T-helper 17 cell (primary cell): ENCODE results near the gene CLDN2. TPM values are rescaled to one million over a fixed set of nuclear protein-coding genes. Genes with fewer than 3 reads are reported as not detected.
"Not testable (repeated sequence)": the region's sequence is repeated elsewhere in the genome, so short reads cannot be mapped to it uniquely, and the experiment has no call there.

Source experiments
- ATAC-seq: fragments of 150-1000 bp; cut with Tn5 transposase; 2 replicates; pipeline ENCODE4 v1.10.0; 2021; ENCODE audit warnings: mild to moderate bottlenecking, moderate library complexity
- DNase-seq, 3 donors: peaks; one replicate each; pipeline versions ENCODE4 v3.0.0 to v3.0.0-alpha.2; 2020 to 2021
- H3K9me3 ChIP-seq: one replicate; pipeline ENCODE4 v1.7.0; 2013; ENCODE audit warnings: low read length, mild to moderate bottlenecking; ENCODE audit not compliant: control insufficient read depth, poor library complexity, severe bottlenecking
- H3K27ac Mint-ChIP-seq: one replicate; pipeline ENCODE4 v1.8.0; 2022; ENCODE audit warnings: mild to moderate bottlenecking, moderate library complexity, mixed read lengths
- H3K27me3 Mint-ChIP-seq: one replicate; pipeline ENCODE4 v1.8.0; 2022; ENCODE audit warnings: mixed read lengths
- H3K36me3 Mint-ChIP-seq: one replicate; pipeline ENCODE4 v1.8.0; 2022; ENCODE audit warnings: low read depth, mixed read lengths
- H3K4me1 Mint-ChIP-seq: one replicate; pipeline ENCODE4 v1.8.0; 2022; ENCODE audit warnings: mild to moderate bottlenecking, mixed read lengths
- H3K4me3 Mint-ChIP-seq: one replicate; pipeline ENCODE4 v1.8.0; 2022; ENCODE audit warnings: mild to moderate bottlenecking, moderate library complexity, mixed read lengths
- total RNA-seq, 4 donors: library from RNA in 2 of 4; stranded (reverse) in 2 of 4; gene quantifications; one replicate each; pipeline ENCODE4 v1.2.3 and lab custom pipeline; 2022 to 2026

CLDN2 gene, protein sequence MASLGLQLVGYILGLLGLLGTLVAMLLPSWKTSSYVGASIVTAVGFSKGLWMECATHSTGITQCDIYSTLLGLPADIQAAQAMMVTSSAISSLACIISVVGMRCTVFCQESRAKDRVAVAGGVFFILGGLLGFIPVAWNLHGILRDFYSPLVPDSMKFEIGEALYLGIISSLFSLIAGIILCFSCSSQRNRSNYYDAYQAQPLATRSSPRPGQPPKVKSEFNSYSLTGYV
- total RNA-seq (not detected), total RNA-seq (lab: John Stamatoyannopoulos, UW) (0 reads per million in 2 donors)

DNA sequence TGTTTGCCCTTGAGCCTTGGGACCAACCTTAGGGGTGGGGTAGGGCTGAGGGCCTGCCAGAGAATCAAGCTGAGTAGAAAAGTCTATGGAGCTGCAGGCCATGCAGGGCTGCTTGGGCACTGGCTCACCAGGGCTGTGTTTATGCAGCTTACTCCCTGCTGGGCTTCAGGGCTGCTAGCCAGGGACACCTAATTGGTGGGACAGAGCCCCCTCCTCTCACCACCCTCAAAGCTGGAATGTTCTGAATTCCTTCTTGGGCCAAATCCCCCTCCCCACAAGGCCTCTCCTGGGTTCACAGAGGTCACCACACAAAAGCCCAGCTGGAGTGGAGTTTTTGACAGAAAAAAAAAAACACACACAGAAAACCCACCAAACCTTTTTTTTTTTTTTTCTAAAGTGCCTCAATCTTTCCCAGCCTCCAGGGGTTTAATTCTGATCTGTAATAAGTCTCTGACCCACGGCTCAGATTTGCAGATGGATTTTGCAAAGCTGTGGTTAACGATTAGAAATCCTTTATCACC is at the start of gene CLDN2:
Gene CLDN2, plus strand, starts transcription at position 471 of the 521 bp plus-strand sequence. CDS start 7,827 bp downstream, outside the sequence.
- no peaks in the 10 kb centered on the region for H3K9me3 ChIP-seq
- no peak within 1 kb of the TSS for H3K4me3 Mint-ChIP-seq
- ATAC-seq (no peak), DNase-seq (no peak)
- no peak within 1 kb of the TSS for H3K27ac Mint-ChIP-seq
- H3K4me1 Mint-ChIP-seq = peaks cover 19% of the 10 kb centered on the region
- H3K36me3 Mint-ChIP-seq = peaks cover 3% of the 10 kb centered on the region
- H3K27me3 Mint-ChIP-seq = no peaks in the 10 kb centered on the region

DNA sequence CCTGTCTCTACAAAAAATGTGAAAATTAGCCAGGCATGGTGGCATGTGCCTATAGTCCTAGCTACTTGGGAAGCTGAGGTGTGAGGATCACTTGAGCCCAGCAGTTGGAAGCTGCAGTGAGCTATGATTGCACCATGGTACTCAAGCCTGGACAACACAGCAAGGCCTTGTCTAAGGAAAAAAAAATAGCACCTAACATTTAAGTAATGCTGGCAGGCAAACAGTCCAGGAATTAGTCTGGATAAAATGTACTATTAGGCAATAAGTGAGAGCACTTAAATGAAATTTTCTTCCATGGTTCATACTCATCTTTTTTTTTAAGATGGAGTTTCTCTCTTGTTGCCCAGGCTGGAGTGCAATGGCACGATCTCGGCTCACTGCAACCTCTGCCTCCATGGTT is 47.4 kb upstream of the CLDN2 start:
- H3K27me3 Mint-ChIP-seq, H3K4me3 Mint-ChIP-seq, H3K27ac Mint-ChIP-seq, H3K36me3 Mint-ChIP-seq, DNase-seq, H3K9me3 ChIP-seq, H3K4me1 Mint-ChIP-seq, ATAC-seq: not testable (repeated sequence)

DNA sequence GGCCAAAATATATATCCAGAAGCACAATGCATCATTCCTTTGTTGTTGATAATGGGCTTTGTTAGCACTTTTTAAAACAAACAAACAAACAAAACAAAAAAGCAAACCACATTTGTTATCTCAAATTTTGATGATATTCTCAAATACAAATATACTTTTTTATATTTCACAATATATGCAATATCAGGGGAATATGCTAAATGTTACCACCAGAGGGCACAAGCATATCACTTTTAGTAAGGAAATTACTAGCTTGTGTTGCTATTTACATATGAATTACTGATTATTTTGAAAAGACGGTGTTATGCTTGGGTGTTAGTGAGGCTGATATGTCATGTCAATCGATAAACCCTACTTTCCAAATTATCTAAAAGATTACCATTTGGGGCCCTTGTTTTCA is 46.1 kb upstream of the CLDN2 start:
- no peaks in the 10 kb centered on the region for H3K9me3 ChIP-seq
- Mint-ChIP-seq H3K4me3 (no peak overlapping the region), H3K4me1 (no peaks in the 10 kb centered on the region), H3K36me3 (no peaks in the 10 kb centered on the region), H3K27ac (no peak overlapping the region), H3K27me3 (peaks cover 11% of the 10 kb centered on the region)
- DNase-seq = no peak
- no peak for ATAC-seq

DNA sequence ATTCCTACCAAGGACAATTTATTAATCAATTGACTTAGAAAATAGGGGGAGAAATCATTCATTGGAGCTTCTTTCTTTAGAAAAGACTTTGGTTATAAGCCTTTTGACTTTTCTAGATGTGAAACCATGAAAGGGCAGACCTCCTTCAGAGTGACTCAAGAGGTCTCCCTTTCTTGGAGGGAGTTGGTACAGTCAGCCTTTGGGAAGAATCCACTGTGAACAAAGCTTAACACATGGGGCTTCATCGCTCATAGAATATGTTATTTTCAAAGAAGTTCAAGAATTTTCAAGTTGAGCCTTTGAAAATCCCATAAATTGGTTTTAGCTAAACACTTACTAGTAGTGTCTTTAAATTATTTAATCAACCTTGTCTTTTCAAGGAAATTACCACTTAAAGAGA is 45.1 kb upstream of the CLDN2 start:
- H3K36me3 Mint-ChIP-seq = no peaks in the 10 kb centered on the region
- no peaks in the 10 kb centered on the region for H3K9me3 ChIP-seq
- H3K27me3 Mint-ChIP-seq = peaks cover 18% of the 10 kb centered on the region
- H3K4me3 Mint-ChIP-seq = no peak overlapping the region
- DNase-seq = no peak
- no peak overlapping the region for H3K27ac Mint-ChIP-seq
- ATAC-seq = no peak
- no peaks in the 10 kb centered on the region for H3K4me1 Mint-ChIP-seq

DNA sequence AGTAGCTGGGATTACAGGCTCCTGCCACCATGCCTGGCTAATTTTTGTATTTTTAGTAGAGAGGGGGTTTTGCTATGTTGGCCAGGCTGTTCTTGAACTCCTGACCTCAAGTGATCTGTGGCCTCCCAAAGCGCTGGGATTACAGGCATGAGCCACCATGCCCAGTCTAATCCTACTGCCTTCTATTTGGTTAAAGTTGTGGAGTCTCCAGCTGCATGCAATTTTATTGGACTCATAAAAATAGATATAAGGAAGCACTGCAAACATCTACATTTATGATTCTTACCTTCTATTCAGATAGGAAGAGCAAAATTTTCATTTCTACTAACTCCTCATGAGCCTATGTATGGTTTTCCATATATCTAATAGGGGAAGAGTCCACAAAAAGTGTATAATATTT is 30.7 kb upstream of the CLDN2 start:
- Mint-ChIP-seq H3K4me3 (no peak overlapping the region), H3K27ac (no peak overlapping the region), H3K27me3 (peaks cover 8% of the 10 kb centered on the region), H3K4me1 (no peaks in the 10 kb centered on the region), H3K36me3 (no peaks in the 10 kb centered on the region)
- no peak for DNase-seq
- ATAC-seq = no peak
- no peaks in the 10 kb centered on the region for H3K9me3 ChIP-seq

DNA sequence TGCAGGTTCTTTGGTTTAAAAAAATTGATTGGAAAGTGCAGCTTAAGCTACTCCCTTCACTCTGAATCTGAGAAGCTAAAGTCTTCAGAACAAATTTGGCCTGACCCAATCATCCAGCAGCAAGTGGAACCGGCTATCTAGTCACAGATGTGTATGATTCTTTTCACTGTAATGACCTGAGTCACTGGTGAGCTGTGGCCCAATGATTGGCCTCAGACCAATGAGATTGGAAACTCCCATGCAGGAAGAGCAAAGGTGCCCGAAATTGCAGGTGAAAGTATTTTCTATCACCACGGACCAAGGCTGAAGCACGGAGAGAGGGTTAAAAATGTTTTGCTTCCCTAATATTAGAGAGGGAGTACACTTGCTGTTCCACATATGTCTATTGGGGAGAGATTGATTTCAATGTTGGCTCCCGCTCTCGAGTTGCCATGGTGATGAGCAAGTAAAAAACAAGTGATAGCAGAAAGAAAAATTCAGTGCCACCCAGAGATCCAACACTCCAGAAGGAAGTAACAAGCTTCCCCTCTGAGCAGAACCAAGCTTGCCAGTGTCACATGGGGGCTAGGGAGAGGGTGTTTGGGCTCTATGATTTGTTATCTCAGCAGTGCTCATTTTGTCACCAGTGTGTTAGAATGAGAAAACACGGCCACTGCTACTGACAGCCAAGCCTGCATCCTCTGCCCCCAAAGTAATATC is 28.3 kb upstream of the CLDN2 start:
- Mint-ChIP-seq H3K27ac (no peak overlapping the region), H3K27me3 (peaks cover 8% of the 10 kb centered on the region)
- no peak for ATAC-seq

DNA sequence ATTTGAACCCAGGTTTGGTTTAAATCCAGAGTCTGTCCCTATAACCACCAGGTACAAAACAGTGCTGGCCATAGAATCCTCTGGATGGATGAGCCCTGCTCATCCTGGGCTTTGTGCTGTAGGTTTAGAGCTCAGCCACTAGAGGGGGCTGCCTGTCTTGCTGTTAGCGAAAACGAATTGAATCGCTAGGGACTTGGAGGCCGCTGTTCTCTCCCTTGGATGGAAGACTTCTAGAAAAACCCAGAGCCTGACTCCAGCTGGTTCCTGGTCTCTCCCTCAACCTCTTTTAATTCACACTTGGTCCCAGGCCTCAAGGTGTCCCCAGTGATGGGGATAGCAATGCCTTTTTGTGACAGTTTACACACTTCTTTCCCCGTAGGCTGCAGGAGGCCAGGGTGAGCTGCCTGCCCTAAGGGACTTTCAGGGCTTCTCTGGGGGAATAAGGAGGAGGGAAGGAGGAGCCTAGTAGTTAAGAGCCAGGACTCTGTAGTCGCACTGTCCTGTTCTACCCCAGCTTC is 25.8 kb upstream of the CLDN2 start:
- no peaks in the 10 kb centered on the region for H3K9me3 ChIP-seq
- ATAC-seq = peak; percentile 60
- Mint-ChIP-seq H3K27ac (no peak overlapping the region), H3K4me1 (no peaks in the 10 kb centered on the region), H3K27me3 (peaks cover 8% of the 10 kb centered on the region), H3K4me3 (peak overlapping the region; percentile 49), H3K36me3 (no peaks in the 10 kb centered on the region)
- DNase-seq = peak; percentile 9 to 21 (median 14)

More for the DNA sequence above, 28.3 kb upstream of the CLDN2 start:
- Mint-ChIP-seq H3K4me3 (no peak overlapping the region), H3K36me3 (no peaks in the 10 kb centered on the region), H3K4me1 (no peaks in the 10 kb centered on the region)
- no peak for DNase-seq
- H3K9me3 ChIP-seq = no peaks in the 10 kb centered on the region

DNA sequence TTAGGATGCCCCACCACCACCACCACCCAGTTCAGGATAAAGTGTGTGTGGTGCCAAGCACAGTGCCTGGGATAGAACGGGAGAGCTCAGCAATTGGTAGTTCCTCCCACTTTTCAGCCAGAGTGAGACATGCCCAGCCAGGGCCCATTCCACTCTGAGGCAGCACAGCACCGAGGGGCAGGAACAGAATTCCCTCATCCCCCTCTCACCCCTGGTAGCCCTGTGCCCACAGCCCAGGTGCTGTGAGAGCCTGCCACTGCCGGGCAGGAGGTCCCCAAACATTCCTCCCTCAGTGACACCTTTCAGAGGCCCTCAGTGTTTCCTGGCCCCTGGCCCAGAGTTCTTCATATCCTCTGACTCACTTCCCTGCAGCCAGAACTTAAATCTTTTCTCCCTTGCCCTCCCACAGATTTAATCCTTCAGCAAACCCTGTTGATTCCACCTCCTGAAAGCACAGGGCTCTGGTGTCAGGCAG is 25.2 kb upstream of the CLDN2 start:
- ATAC-seq = no peak

DNA sequence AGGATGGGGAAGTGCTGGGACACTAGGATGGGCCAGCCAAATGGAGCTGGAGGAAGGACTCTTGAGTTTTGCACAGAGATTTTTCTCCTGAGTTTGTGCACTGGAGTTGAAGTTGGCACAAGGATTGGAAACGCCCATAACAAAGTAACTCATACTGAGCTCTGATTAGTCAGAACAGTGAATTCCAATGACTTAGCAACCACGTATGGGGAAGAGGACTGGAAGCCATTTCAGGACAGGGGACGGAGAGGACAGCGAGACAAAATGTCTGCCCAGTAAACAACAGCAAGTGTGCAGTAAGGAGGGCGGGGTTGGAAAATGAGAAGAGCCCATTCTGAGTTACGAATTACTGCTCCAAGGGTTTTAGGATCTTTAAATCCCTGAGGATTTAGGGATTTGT is 22.9 kb upstream of the CLDN2 start:
- H3K36me3 Mint-ChIP-seq = no peaks in the 10 kb centered on the region
- H3K9me3 ChIP-seq = no peaks in the 10 kb centered on the region
- no peaks in the 10 kb centered on the region for H3K4me1 Mint-ChIP-seq
- peaks cover 8% of the 10 kb centered on the region for H3K27me3 Mint-ChIP-seq
- ATAC-seq (no peak), DNase-seq (no peak)
- H3K27ac Mint-ChIP-seq = no peak overlapping the region
- no peak overlapping the region for H3K4me3 Mint-ChIP-seq

More for the DNA sequence above, 25.2 kb upstream of the CLDN2 start:
- DNase-seq = no peak
- Mint-ChIP-seq H3K27ac (no peak overlapping the region), H3K4me1 (no peaks in the 10 kb centered on the region), H3K27me3 (peaks cover 8% of the 10 kb centered on the region), H3K36me3 (no peaks in the 10 kb centered on the region), H3K4me3 (no peak overlapping the region)
- H3K9me3 ChIP-seq = no peaks in the 10 kb centered on the region

DNA sequence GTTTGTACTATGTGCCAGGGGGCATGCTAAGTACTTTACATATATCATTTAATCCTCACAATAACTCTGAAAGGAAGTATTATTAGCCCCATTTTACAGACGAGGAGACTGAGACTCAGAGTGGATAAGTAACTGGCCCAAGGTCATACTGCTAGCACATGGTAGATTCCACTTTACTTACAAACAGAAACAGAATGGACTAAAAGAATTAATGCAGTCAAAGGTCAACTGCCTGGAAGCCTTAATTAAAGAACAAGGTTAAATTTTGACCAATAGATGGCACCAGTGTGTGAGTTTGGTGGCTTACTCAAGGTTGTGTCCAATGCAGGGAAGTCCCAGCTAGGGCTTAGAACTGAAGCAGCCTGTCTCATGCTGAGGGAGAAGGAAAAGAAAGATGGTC is 21.7 kb upstream of the CLDN2 start:
- ATAC-seq = peak; percentile 68
- Mint-ChIP-seq H3K4me1 (no peaks in the 10 kb centered on the region), H3K4me3 (no peak overlapping the region), H3K27me3 (peaks cover 2% of the 10 kb centered on the region), H3K36me3 (no peaks in the 10 kb centered on the region), H3K27ac (no peak overlapping the region)
- DNase-seq = peak in 1 of 3 donors; percentile 6
- no peaks in the 10 kb centered on the region for H3K9me3 ChIP-seq

DNA sequence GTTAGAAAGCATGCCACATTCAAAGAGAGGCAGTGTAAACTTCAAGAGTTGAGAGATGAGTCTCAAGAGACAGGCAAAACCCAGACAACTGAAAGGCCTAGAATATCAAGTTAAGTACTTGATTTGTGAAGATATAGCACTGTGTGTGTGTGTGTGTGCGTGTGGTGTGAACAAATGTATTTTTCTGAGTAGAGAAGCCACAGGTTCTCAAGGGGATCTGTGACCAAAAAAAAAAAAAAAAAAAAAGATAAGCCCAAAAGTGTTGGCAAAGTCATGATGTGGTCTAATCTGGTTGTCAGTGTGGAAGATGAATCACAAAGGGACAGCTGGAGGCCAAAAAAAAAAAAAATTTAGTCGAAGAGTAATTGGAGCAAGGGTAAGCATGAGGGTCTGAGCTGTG is 20.9 kb upstream of the CLDN2 start:
- no peaks in the 10 kb centered on the region for H3K9me3 ChIP-seq
- Mint-ChIP-seq H3K27ac (peak overlapping the region; percentile 27), H3K27me3 (no peaks in the 10 kb centered on the region), H3K36me3 (no peaks in the 10 kb centered on the region), H3K4me3 (no peak overlapping the region), H3K4me1 (no peaks in the 10 kb centered on the region)
- DNase-seq (no peak), ATAC-seq (no peak)

DNA sequence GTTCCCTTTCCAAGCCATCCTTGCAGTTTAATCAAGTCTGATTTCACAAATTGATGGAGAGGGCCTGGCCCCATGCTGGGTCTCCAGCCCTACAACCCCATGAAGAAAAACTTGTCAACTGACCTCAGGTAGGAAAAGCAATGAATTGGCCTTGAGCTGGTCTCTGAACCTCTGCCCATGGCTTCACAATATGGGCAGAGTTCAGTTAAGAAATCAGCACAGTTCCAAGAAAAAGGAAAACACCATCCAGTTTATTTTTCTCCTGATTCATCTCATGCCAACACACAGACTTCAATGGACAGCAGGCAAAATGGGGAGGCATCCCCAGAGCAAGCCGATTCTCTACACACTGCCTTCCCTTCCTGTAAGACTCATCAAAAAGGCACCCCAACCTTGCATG is 20.4 kb upstream of the CLDN2 start:
- ATAC-seq = no peak
- H3K27ac Mint-ChIP-seq = no peak overlapping the region

DNA sequence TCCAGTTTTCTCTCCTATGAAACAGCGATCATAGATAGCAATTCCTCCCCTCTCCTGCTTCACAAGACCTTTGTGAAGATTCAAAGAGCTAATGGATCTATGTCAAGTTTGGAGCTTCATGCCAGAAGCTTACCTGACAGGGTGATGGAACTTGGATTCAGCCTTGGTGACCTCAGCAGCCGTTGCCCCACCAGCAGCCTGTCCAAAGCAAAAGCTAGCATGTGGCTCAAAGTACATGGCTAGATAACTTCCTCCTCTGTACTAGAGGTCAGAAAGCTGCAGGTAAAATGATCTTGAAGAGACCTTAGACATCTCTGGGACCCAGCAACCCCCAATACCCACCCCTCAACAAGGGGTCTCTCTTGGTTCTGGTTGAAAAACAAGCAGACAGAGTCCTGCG is 18.9 kb upstream of the CLDN2 start:
- Mint-ChIP-seq H3K4me3 (no peak overlapping the region), H3K36me3 (no peaks in the 10 kb centered on the region), H3K27ac (no peak overlapping the region), H3K4me1 (no peaks in the 10 kb centered on the region), H3K27me3 (no peaks in the 10 kb centered on the region)
- no peaks in the 10 kb centered on the region for H3K9me3 ChIP-seq
- DNase-seq (no peak), ATAC-seq (no peak)

More for the DNA sequence above, 20.4 kb upstream of the CLDN2 start:
- H3K27me3 Mint-ChIP-seq = no peaks in the 10 kb centered on the region
- H3K4me1 Mint-ChIP-seq = no peaks in the 10 kb centered on the region
- H3K36me3 Mint-ChIP-seq = no peaks in the 10 kb centered on the region
- H3K9me3 ChIP-seq = no peaks in the 10 kb centered on the region
- no peak overlapping the region for H3K4me3 Mint-ChIP-seq
- no peak for DNase-seq
